ENCODE results near the gene FEM1C.
A peak's percentile ranks its signal among the peaks of the same experiment; 100 is the strongest.

FEM1C gene

DNA sequence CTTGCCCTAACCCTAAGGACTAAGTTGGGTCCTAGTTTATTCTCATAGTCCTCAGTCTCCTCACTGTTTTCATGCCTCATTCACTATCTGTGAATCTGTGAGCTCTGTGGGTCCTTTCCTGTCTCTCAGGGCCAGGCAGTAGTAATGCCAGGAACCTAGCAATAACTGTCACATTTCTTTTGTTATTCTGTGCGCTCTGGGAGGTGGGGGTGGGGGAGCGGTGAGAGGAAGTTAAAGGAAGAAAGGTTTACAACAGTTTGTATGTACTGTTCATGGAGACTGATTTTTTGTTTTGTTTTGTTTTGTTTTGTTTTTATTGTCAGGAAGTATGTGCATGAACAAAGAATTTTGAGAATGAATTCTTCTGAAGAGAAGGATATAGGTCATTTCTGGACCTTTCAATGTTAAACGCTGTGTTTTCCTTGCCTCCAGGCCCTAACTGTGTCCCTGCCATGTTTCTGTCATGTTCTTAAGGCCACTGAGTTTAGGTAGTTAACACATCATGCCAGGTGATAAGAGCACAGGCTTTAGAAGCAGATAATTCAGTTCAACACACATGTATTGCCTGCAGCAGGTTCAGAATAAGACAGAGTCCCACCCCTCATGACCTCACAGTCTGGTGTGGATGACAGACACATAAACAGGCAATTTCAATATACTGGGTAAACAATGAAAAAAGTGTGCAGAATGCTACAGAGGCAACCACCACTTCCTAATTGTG lies 13.3 kb upstream of the FEM1C start:
- no peak for DNase-seq (ENCODE audit: low read depth)

DNA sequence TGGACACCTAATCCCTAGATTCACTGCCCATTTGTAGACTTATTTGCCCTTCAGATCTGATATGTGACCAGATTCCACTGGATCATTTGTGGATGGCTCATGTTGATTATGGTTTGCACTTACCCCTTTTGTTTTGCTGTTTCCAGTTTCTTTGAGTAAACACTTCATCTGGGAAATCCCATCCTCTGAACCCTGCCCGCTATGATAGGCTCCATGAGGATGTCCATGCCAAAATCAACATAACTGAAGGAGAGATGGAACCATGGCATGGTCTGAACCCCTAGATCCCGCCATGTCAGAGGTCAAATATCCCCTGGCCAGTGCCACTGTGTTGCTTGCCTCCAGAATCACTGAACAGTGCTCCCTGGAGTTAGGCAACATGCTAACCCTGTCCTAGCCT lies 11.7 kb upstream of the FEM1C start:
- no peak for DNase-seq (ENCODE audit: low read depth)

DNA sequence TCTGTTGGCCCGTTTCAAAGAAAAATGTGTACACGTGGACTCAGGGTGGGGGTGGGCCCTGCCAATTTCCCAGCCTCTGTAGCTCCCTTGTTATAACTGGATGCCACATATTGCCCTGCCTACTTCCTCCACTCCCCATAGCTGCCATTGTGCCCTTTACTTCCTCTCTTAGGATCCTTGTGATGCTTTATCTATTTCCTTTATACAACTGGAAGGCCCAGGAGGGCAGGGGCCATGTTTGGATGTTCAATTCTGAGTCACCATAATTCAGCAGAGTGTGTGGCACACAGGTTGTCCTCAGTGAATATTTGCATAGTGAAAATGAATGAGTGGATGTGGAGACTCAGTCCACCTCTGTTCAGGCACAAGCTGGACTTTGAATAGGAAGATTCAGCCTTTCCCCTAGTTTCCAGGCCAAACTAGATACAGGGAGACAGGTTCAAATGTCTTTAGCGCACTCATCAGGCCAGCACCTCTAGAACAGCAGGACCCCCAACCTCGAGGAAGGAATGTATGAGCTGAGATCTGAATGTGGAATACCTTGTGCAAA lies 10.6 kb upstream of the FEM1C start:
- DNase-seq (ENCODE audit: low read depth): no peak

DNA sequence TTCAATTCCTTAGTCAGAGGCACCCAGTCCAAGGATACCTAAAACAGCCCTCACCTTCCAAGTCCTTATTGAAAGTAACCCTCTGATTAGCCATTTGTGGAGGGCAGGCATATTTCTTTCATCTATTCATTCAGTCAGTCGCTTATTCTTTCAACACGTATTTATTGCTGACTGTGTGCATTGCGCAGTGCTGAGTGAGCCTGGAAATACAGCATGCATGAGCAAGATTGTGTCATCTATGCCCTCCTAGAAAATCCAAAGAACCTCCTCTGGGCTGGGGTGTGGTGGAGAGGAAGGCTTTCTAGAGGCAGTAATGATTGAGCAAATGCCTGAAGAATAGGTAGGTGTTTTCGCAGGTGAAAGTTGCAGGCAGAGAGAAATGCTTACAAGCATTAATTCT lies 8.5 kb upstream of the FEM1C start:
- DNase-seq (ENCODE audit: low read depth): no peak

DNA sequence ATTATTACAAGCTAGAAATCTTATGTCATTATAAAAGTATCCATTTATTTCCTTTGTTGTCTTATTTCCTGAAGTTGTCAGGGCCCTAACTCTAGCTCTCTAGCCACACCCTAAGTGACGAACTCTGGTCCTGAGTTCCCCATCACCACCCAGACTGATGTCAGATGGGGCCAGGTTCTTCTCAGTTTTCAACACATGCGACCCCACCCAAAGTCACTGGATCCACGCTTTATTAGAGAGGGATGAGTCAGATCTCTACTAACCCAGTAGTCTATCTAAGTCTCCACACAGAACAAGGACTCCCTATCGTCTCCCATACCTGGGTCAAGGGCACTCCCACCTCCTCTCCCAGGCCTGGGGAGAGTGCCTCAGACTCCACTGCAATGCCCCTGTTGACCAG lies 6.8 kb upstream of the FEM1C start:
- no peak for DNase-seq (ENCODE audit: low read depth)

DNA sequence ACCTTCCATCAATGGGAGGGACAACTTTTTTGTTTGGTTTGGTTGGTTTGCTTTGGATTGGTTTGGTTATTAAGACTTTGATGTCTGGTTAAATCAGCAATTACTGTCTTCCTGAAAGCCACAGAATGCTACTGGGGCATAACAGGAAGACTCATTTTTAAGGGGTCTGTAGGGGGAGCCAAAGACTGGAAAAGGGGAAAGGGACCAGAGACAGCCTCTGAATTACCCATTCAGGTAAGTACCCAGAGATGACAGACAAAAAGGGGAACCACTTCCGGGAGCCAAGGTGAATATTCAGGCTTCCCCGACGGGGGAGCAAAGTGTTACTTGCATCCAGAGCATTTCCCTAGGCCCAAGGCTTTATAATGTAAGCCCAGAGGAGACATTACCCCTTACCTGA lies 4.6 kb upstream of the FEM1C start:
- DNase-seq (ENCODE audit: low read depth): no peak

DNA sequence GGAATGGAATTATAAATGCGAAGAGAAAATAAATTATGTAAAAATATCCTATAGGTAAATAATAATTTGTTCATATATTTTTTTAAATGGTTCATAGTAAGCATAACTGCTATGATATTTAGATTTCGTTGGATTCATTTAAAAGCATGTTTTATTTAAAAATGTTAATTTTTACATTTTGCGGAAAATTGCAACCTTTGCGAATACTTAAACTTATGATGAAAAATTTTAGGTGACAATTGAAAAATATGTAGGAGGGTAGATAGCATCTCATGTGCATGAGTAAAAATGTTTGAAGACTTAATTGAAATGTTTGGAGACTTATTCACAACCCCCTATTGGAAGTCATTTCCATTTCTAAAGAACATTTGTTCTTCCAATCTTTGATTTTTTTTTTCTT lies 4.1 kb upstream of the FEM1C start:
- DNase-seq (ENCODE audit: low read depth): no peak

DNA sequence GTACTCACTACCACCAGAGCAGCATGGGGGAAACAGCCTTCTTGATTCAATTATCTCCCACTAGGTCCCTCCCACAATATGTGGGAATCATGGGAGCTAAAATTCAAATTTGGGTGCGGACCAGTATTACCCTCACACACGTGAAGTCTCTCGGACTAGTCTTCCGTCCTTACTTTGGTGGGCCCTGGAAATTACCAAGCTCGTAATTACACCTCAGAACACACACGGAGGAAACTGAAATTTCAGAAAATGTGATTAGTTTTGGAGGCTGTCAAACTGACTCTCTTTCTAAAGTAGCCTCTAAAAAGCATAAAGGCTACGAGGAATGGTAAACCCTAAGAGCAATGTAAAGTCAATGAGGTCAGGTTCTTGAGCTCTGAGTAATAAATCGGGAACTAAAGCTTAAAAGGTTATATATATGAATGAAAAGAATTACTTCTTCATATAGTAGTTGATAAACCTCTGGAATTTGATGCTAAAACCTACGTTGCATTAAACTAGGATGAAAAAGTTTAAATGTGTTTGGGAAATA lies 842 bp upstream of the FEM1C start:
- no peak for DNase-seq (ENCODE audit: low read depth)

DNA sequence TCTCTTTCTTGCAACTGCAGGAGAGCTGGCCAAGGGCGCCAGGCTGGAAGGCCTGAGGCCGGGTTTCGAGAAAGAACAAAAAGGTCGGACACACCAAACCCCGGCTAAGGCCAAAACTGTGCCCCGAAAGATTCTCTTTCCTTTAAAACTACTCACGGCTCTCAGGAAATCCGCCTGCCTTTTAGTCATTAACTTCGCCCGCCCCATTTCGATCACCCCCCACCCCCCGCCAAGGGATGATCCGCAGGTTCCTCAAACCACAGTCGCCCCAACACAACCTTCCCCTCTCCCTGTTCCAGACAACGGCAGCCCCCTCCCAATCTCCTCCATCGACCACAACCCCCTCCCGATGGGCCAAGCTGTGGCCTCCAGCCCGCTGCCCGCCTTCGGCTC lies 536 bp downstream of the FEM1C start:
- peak; percentile 42 for DNase-seq (ENCODE audit: low read depth)

DNA sequence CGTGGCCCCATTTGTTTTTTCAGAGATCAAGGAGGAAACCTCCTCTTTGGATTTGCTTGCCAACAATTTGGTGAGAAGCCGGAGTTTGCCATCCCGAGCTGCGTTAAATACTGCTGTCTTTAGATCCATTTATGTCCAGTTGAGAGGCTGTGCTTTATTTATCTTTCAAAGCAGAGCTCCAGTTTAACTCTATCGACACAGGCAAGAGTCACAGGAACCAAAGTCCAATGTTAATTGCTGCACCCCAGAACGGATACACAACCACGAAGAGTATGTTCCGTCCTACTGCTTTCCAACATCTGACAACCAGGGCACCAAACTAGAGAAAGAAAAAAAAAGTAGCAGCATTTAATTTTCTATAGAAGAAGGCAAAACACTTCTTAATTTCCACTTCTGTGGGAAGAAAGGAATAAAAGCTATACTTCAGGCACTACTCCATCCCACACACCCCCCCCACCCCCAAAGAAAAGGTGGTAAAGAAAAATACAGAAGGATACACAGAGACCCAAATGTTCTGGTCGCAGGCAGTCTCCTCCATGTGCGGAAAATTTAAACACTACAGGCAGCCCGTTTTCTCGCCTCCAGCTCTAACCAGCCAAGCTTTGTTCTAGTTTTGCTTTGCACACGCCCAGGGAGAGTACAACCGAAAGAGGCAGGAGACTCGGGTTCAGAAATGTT lies 1.1 kb downstream of the FEM1C start:
- DNase-seq (ENCODE audit: low read depth): no peak

DNA sequence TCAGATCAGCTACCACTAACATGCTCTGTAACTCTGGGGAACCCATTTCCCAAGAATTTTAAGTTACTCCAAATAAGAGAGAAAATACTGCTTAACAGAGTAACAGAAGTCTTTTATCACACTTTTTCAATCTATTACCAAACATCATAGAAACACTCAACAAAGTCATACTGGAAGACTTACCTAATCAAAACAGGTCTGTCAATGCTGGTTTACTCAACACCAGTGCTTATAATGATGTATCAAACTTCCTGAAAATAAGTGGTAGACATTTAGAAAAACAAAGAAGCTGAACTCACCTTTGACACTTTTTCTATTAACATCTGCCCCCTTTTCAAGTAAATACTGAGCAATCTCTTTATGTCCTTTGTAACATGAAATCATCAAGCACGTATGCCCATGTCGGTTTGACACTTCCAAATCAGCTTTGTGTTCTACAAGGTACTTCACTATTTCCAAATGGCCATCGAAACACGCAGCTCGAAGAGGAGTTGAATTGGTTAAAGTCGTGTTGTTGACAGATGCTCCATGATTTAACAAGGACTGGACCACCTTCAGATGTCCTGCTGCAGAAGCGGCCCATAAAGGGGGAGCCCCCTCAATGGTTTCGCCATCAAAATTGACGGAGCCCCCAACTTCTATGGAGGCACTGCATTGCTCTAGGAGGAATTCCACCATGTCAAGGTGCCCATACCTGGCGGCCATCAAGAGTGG lies 1.8 kb downstream of the FEM1C start:
- DNase-seq (ENCODE audit: low read depth): no peak

DNA sequence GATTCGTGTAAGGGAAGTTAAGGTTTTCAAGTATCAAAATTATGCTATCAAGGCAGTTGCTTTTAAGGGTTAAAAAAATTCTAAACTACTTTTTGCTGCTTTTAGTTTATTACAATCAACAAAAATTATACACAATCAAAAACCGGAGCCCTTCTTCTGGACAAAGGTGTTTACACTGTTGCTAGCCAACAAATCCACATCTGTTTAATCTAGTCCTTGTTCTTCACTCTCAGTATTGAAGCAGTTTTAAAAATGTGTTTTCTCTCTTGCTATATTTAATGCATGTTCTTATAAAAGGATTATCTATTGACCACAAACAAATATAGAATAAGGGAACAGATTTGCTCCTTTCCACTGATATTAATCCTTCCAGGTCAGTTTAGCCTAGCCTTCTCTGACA lies 2.5 kb downstream of the FEM1C start:
- no peak for DNase-seq (ENCODE audit: low read depth)

DNA sequence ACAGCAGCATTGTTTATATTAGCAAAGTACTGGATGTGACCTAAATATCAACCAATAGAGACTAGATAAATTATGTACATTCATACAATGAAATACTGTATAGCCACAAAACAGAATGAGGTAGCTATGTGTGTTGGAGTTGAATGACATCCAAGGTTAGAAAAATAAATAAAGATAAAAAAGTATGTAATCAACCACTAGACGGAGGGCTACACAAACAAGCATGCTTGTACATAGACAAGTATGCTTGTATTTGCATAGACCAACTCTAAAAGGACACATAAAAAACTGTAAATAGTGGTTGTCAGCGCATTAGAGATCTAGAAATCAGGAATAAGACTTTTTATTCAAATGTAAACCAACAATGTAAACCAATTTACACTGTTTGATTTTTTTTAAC lies 3.0 kb downstream of the FEM1C start:
- DNase-seq (ENCODE audit: low read depth): no peak

DNA sequence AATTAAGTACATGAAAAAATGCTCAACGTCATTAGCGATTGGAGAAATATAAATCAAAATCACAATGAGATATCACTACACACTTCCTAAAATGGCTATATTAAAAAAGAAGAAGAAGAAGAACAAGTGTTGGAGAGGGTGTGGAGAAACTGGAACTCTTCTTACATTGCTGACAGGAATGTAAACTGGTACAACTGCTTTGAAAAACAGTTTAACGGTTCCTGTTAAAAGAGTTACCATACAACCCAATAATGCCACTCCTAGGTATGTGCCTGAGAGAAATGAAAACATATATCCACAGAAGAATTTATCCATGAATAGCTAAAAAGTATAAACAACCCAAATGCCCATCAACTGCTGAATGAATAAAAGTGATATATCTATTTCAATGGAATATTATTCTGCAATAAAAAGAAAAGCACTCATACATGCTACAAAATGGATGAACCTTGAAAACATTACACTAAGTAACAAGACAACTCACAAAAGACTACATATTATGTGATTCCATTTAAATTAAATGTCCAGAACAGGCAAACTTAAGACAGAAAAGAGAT lies 9.0 kb downstream of the FEM1C start:
- no peak for DNase-seq (ENCODE audit: low read depth)

DNA sequence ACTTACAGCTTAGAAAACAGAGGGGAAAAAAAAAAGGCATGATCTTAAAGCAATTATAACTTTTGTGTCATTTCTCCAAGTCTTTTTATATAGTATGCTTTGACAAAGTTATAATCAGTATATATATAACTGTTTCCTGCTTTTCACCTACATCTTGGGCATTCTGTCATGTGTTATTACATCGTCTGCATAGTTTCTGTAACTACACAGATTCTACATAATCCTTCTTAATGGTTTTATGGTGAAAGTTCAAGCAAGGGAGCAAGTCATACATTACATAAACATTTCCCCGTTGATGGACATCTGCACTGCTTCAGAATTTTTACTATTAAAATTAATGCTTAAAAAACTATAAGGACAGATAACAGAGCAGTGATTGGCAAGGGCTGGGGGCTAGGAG lies 12.1 kb downstream of the FEM1C start:
- DNase-seq (ENCODE audit: low read depth): no peak

DNA sequence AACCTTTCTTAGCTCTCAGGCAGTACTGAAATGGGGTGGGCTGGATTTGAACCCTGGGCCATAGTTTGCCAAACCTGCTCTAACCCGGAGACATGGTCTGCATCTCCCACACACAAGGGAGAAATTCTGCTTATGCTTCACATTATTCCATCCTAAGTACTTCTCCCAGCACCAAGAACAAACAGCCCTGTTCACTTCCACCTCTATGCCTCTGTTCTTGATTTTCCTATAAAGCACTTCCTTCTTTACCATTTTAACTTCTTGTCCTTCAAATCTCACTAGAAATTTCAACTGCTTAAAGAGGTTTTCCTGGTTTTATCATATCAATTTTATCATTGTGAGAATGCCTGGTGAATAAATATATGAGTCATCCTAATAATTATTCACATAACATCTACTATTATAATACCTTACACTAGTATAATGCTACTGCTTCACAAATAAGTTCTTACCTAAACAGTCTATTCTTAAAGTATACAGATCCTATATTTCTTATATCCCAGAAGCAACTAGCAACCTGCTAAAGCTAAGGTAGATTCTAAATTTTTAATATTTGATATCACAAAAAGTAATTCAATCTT lies 12.7 kb downstream of the FEM1C start:
- no peak for DNase-seq (ENCODE audit: low read depth)

DNA sequence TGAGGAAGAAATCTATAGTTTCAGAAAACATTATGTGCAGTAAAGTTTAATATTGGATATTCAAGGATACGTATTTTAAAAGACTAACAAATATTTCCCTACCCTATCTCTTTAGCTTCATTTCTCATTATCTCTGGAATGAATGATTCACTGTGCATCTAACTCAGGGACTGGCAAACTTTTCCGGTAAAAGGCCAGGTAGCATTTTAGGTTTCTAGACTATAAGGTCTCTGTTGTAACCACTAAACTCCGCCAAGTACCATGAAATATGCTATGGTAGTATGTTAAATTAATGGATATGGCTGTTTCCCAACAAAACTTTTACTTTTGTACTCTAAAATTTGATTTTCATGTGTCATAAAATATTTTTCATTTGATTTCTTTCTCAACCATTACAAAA lies 13.2 kb downstream of the FEM1C start:
- DNase-seq (ENCODE audit: low read depth): no peak

DNA sequence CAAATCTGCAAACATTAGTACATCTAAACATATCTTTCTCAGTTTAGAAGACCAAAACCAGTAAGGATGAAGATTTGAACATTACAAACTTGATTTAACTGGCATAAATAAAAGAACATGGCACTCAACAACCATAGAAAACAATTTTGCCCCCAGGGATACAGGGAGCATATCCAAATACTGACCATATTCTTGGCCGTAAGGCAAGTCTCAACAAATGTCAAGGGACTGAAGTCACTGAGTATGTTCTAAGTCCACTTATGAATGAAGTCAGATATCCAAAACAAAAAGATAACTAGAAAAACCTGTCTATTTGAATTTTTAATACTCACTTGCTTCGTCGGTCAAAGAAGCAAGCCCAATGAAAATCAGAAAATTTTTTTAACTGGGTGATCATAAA lies 14.1 kb downstream of the FEM1C start:
- DNase-seq (ENCODE audit: low read depth): no peak

DNA sequence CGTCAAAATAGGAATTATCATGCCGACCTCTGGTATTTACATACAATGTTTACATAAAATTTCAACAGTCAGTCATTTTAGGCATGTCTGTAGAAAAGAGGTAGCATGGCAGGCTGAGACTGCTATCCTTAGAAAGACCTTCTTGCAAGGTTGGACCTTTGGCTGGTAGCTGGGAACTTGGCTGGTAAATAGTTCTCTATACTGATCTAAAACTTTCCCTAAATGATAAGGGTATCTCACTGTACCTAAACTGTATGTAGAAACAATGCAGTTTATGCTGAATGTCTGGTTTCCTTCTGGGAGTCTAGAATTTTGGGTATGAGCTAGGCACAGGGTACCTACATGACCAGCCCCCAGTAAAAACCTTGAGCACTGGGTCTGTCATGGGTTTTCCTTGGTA lies 18.0 kb downstream of the FEM1C start:
- no peak for DNase-seq (ENCODE audit: low read depth)

DNA sequence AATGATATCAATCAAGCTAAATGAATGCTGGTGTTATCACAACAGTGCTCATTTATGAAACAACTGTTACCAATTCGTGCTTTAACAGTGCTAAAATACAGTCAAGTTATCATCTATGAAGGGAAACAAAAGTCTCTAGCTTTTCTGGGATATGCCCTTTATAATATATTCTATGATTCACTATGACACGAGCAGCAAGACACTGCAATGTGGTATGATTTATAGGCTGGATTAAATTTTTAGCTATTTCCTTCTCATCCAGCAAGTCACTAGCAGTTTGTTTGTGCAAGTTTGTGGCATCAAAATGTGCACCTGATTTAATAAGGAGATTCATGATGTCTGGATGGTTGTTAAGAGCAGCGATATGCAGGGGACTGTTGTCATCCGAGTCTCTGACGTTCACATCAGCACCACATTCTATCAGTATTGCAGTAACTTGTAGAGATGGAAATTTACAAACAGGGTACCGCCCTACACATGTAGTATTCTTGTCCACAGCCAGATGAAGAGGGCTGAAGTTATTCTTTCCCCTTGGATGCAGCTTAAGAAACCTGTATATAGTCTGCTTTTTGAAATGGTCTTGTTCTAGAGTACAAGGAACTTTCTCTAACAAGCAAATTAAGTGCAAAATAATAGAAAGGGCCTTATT lies 20.3 kb downstream of the FEM1C start:
- DNase-seq (ENCODE audit: low read depth): no peak

DNA sequence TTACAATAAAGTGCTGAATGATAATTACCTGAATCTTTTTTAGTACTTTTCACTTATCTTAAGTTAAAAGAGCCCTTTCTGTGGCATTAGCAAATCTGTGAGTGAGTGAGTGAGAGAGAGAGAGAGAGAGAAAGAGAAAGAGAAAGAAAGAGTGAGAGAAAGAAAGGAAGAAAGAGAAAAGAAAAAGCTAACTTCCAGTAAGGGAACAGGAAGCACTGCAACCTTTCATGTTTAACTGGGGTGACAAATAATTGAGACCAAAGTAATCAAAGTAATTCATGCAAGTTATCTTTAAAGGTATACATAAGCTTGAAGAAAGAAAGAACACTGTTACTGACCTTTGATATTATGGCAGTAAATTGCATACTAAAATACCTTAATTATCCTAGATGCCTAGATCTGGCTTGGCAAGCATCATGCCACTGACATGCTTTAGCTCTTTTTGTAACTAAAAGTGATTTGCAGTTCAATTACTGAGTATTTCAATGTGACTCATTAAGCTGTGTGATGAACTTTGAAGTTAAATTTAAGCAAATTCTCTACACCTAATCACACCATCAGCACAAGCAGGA lies 21.7 kb downstream of the FEM1C start:
- DNase-seq (ENCODE audit: low read depth): no peak
